Liver (tissue), 9 donors: ENCODE data around the gene MAT2A. TPM values are rescaled to one million over a fixed set of nuclear protein-coding genes. Genes with fewer than 3 reads are reported as not detected.

ENCODE experiments used
- DNase-seq: peaks from one replicate; pipeline ENCODE4 v3.0.0-alpha.2; 2017; ENCODE audit warnings: low spot score
- H3K27ac ChIP-seq, 2 donors: one replicate each; pipeline ENCODE4 v1.7.0; 2013; ENCODE audit warnings: inconsistent platforms in 2 of 2, low read length in 2 of 2, control low read depth in 1 of 2, low read depth in 1 of 2, mild to moderate bottlenecking in 1 of 2
- H3K27me3 ChIP-seq, 4 donors: one replicate each; pipeline versions ENCODE4 v1.6.1 to v1.7.0; 2013; ENCODE audit warnings: low read length in 3 of 4, inconsistent platforms in 1 of 4, mild to moderate bottlenecking in 1 of 4, moderate library complexity in 1 of 4; ENCODE audit not compliant: control insufficient read depth in 4 of 4, insufficient read depth in 4 of 4
- H3K36me3 ChIP-seq, 4 donors: one replicate each; pipeline versions ENCODE4 v1.6.1 to v1.7.0; 2013; ENCODE audit warnings: low read length in 3 of 4, mild to moderate bottlenecking in 3 of 4, low read depth in 1 of 4, moderate library complexity in 1 of 4; ENCODE audit not compliant: control insufficient read depth in 4 of 4, insufficient read depth in 3 of 4
- H3K4me1 ChIP-seq, 4 donors: one replicate each; pipeline versions ENCODE4 v1.6.1 to v1.7.0; 2013; ENCODE audit warnings: low read length in 3 of 4, mild to moderate bottlenecking in 3 of 4, moderate library complexity in 1 of 4; ENCODE audit not compliant: control insufficient read depth in 4 of 4, insufficient read depth in 4 of 4
- H3K4me3 ChIP-seq, 3 donors: one replicate each; pipeline versions ENCODE4 v1.6.1 to v1.7.0; 2013; ENCODE audit warnings: low read length in 3 of 3, control low read depth in 1 of 3, low read depth in 1 of 3, mild to moderate bottlenecking in 1 of 3
- H3K9ac ChIP-seq, 2 donors: one replicate each; pipeline ENCODE4 v1.7.0; 2013; ENCODE audit warnings: low read length in 2 of 2, mild to moderate bottlenecking in 2 of 2, moderate library complexity in 2 of 2, control low read depth in 1 of 2, low read depth in 1 of 2
- H3K9me3 ChIP-seq, 4 donors: one replicate each; pipeline versions ENCODE4 v1.6.1 to v1.7.0; 2013; ENCODE audit warnings: low read length in 3 of 4; ENCODE audit not compliant: control insufficient read depth in 4 of 4
- ATF3 ChIP-seq: IDR thresholded peaks from 2 replicates; pipeline ENCODE4 v1.6.1; 2016; ENCODE audit warnings: antibody characterized with exemption
- CTCF ChIP-seq: fragments of 150-350 bp; IDR thresholded peaks from 2 replicates; pipeline ENCODE4 v1.5.1; 2017; ENCODE audit warnings: improper control_type of control experiment, low read depth, low read length; ENCODE audit not compliant: missing input control
- FOXA1 ChIP-seq: IDR thresholded peaks from 2 replicates; pipeline ENCODE4 v1.6.1; 2016; ENCODE audit warnings: antibody characterized with exemption
- FOXA2 ChIP-seq: IDR thresholded peaks from 2 replicates; pipeline ENCODE4 v1.6.1; 2016; ENCODE audit warnings: antibody characterized with exemption
- GABPA ChIP-seq, 2 donors: IDR thresholded peaks in 1 of 2; conservative IDR thresholded peaks in 1 of 2; 2 replicates each; pipeline ENCODE4 v1.6.1; 2016; ENCODE audit warnings: antibody characterized with exemption in 2 of 2, mild to moderate bottlenecking in 1 of 2, moderate library complexity in 1 of 2
- HNF4A ChIP-seq, 2 donors: conservative IDR thresholded peaks; 2 replicates each; pipeline ENCODE4 v1.6.1; 2016; ENCODE audit warnings: antibody characterized with exemption in 2 of 2, mild to moderate bottlenecking in 2 of 2
- HNF4G ChIP-seq: IDR thresholded peaks from 2 replicates; pipeline ENCODE4 v1.6.1; 2016; ENCODE audit warnings: antibody characterized with exemption
- JUND ChIP-seq, 2 donors: IDR thresholded peaks; 2 replicates each; pipeline ENCODE4 v1.6.1; 2016; ENCODE audit warnings: antibody characterized with exemption in 2 of 2
- MAX ChIP-seq: IDR thresholded peaks from 2 replicates; pipeline ENCODE4 v1.6.1; 2016; ENCODE audit warnings: antibody characterized with exemption
- NR2F2 ChIP-seq: IDR thresholded peaks from 2 replicates; pipeline ENCODE4 v1.6.1; 2016; ENCODE audit warnings: antibody characterized with exemption
- RAD21 ChIP-seq, 2 donors: IDR thresholded peaks; 2 replicates each; pipeline ENCODE4 v1.6.1; 2016; ENCODE audit warnings: antibody characterized with exemption in 2 of 2, mild to moderate bottlenecking in 2 of 2
- REST ChIP-seq: IDR thresholded peaks from 2 replicates; pipeline ENCODE4 v1.6.1; 2016; ENCODE audit warnings: antibody characterized with exemption, mild to moderate bottlenecking
- RXRA ChIP-seq, 2 donors: IDR thresholded peaks; 2 replicates each; pipeline ENCODE4 v1.6.1; 2017 to 2018; ENCODE audit warnings: antibody characterized with exemption in 2 of 2, mild to moderate bottlenecking in 1 of 2
- SP1 ChIP-seq: IDR thresholded peaks from 2 replicates; pipeline ENCODE4 v1.6.1; 2018; ENCODE audit warnings: antibody characterized with exemption, mild to moderate bottlenecking
- TAF1 ChIP-seq: conservative IDR thresholded peaks from 2 replicates; pipeline ENCODE4 v1.6.1; 2016; ENCODE audit warnings: antibody characterized with exemption, mild to moderate bottlenecking
- YY1 ChIP-seq: IDR thresholded peaks from 2 replicates; pipeline ENCODE4 v1.6.1; 2016; ENCODE audit warnings: antibody characterized with exemption, mild to moderate bottlenecking
- WGBS: extraction: QIAGEN DNeasy Blood & Tissue Kit; methylation state at CpG from one replicate; pipeline ENCODE4 v1.1.7; 2013; 5-methylcytosine and 5-hydroxymethylcytosine counted together
- polyA plus RNA-seq, 2 donors: library from polyadenylated mRNA; stranded (reverse) in 1 of 2; unstranded in 1 of 2; fragments of 200-250 nt in 1 of 2; fragments of >200 nt in 1 of 2; fragmentation: Nextera tagmentation in 1 of 2; extraction: Ambion mirVana in 1 of 2; gene quantifications; one replicate each; pipeline versions ENCODE4 v1.2.1 to v1.2.3, GENCODE V29; 2013 to 2015
- total RNA-seq, 2 donors: library from RNA; depleted of rRNA; stranded (reverse); fragments of >200 nt; gene quantifications; one replicate each; pipeline ENCODE4 v1.2.3, GENCODE V29; 2014
- donor health status: healthy.
- donor health status: healthy.
- donor health status: healthy.
- donor health status: healthy.
- donor health status: healthy.

Gene MAT2A
- total and polyA plus RNA-seq, 4 donors: 48.3 to 104 (median 79.9) TPM

GRCh38 chr2:85547859-85548607, 9.1 kb downstream of the MAT2A start:
- Histone ChIP-seq H3K36me3 (peaks cover 9 to 69% (median 46%) of the 10 kb centered on the region in 4 donors), H3K27ac (no peak overlapping the region)
- no peak for TF ChIP-seq HNF4G
- TF ChIP-seq SP1: no peak
- TF ChIP-seq MAX: no peak
- no peak for TF ChIP-seq YY1
- TF ChIP-seq FOXA2: no peak
- TF ChIP-seq ATF3: no peak
- no peak for TF ChIP-seq TAF1
- TF ChIP-seq NR2F2: no peak
- no peak for TF ChIP-seq RAD21 (IDR thresholded peaks at IDR 0.05)
- no peak for TF ChIP-seq REST
- no peak for TF ChIP-seq RXRA (IDR thresholded peaks at IDR 0.05)
- no peak for TF ChIP-seq GABPA (IDR thresholded peaks at IDR 0.05 in 1 of 2, conservative IDR thresholded peaks at IDR 0.05 in 1 of 2)
- TF ChIP-seq HNF4A (conservative IDR thresholded peaks at IDR 0.05): no peak
- TF ChIP-seq CTCF: no peak
- no peak for TF ChIP-seq JUND (IDR thresholded peaks at IDR 0.05)

GRCh38 chr2:85548608-85548900, 9.6 kb downstream of the MAT2A start:
- Histone ChIP-seq H3K36me3 (peaks cover 9 to 68% (median 48%) of the 10 kb centered on the region in 4 donors), H3K27ac (no peak overlapping the region), H3K4me1 (peaks cover 0 to 9% (median 1%) of the 10 kb centered on the region in 4 donors), H3K9me3 (no peaks in the 10 kb centered on the region), H3K4me3 (no peak overlapping the region), H3K27me3 (no peaks in the 10 kb centered on the region), H3K9ac (no peak overlapping the region)
- DNase-seq: no peak
- no peak for TF ChIP-seq MAX
- no peak for TF ChIP-seq ATF3
- no peak for TF ChIP-seq FOXA1
- WGBS: 78% methylated on average over 2 of the region's 2 CpGs

More at GRCh38 chr2:85547859-85548607, 9.1 kb downstream of the MAT2A start:
- WGBS: 86% methylated on average over 6 of the region's 6 CpGs
- Histone ChIP-seq H3K4me3 (no peak overlapping the region), H3K9me3 (no peaks in the 10 kb centered on the region), H3K9ac (no peak overlapping the region), H3K4me1 (peaks cover 0 to 9% (median 1%) of the 10 kb centered on the region in 4 donors), H3K27me3 (no peaks in the 10 kb centered on the region)
- no peak for DNase-seq
